NCI-H2171 treated with DMSO at 0.1 percent for 48 hours (cell line): ENCODE measurements around the gene CCDC27.
"Not testable (repeated sequence)": the region's sequence is repeated elsewhere in the genome, so short reads cannot be mapped to it uniquely, and the experiment has no call there.

ENCODE experiments used
- DNase-seq: peaks from one replicate; lab custom pipeline; 2025; lab: John Stamatoyannopoulos, UW

CCDC27 gene

GRCh38 chr1:3796215-3797061 lies 44.2 kb downstream of the CCDC27 start, which contains the start of gene LRRC47:
Gene LRRC47, minus strand, starts transcription at chr1:3796498. Its CDS starts 22 bp downstream, at chr1:3796476.
- DNase-seq: peak; percentile 92

- peak; percentile 92 for DNase-seq
Measured at GRCh38 chr1:3799976-3800685, 47.9 kb downstream of the CCDC27 start.

- not testable (repeated sequence) for DNase-seq
Measured at GRCh38 chr1:3800795-3801194, 48.5 kb downstream of the CCDC27 start.

- no peak for DNase-seq
Measured at GRCh38 chr1:3803905-3804626, 51.8 kb downstream of the CCDC27 start.

GRCh38 chr1:3804627-3804944 lies 52.3 kb downstream of the CCDC27 start:
- not testable (repeated sequence) for DNase-seq

GRCh38 chr1:3805038-3805437 lies 52.8 kb downstream of the CCDC27 start:
- no peak for DNase-seq

GRCh38 chr1:3807769-3808168 lies 55.5 kb downstream of the CCDC27 start:
- DNase-seq: no peak

- no peak for DNase-seq
Measured at GRCh38 chr1:3809680-3810079, 57.4 kb downstream of the CCDC27 start.

- DNase-seq: not testable (repeated sequence)
Measured at GRCh38 chr1:3810149-3810761, 58.0 kb downstream of the CCDC27 start.

- no peak for DNase-seq
Measured at GRCh38 chr1:3811595-3811911, 59.3 kb downstream of the CCDC27 start.

- DNase-seq: no peak
Measured at GRCh38 chr1:3814065-3814464, 61.8 kb downstream of the CCDC27 start.

GRCh38 chr1:3814771-3815561 lies 62.7 kb downstream of the CCDC27 start:
- DNase-seq: no peak

GRCh38 chr1:3816331-3817137 lies 64.3 kb downstream of the CCDC27 start:
- no peak for DNase-seq

- no peak for DNase-seq
Measured at GRCh38 chr1:3817138-3817740, 65.0 kb downstream of the CCDC27 start.

GRCh38 chr1:3817821-3818597 lies 65.8 kb downstream of the CCDC27 start:
- no peak for DNase-seq

GRCh38 chr1:3819771-3820200 lies 67.5 kb downstream of the CCDC27 start:
- DNase-seq: peak; percentile 70

- no peak for DNase-seq
Measured at GRCh38 chr1:3820316-3820715, 68.1 kb downstream of the CCDC27 start.

GRCh38 chr1:3821004-3821403 lies 68.8 kb downstream of the CCDC27 start:
- peak; percentile 93 for DNase-seq
